ENCODE data around the gene DIAPH3. TPM values are rescaled to one million over a fixed set of nuclear protein-coding genes. Genes with fewer than 3 reads are reported as not detected.

The DIAPH3 gene
- total and polyA plus RNA-seq, 2 of the 4 experiments (the other 2 are of a cell fraction) = 8.9 to 9.3 TPM

DNA sequence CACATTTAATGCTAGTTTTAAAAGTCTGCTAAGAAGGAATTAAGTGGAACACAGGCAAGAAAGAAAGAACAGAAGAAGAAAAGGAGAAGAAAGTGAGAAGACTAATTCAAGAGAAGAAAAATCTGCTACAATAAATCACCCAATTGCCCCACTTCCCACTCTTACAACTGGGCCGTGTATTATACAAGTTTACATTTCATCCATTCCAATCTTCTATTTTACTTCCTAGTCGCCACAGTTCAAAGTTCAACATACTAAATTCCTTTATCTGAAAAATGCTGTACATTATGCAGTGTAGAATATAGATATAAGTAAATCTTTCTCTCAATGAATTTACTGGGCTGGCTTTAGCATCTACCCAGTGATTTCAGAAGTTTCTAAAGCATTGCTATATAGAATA is 328.2 kb downstream of the DIAPH3 start:
- H3K18ac ChIP-seq (ENCODE audit: low read depth, low read length) = no peak overlapping the region
- TF ChIP-seq CHD1 (IDR thresholded peaks at IDR 0.05; ENCODE audit: low read depth, low read length) (no peak), CTCF (conservative IDR thresholded peaks at IDR 0.05; ENCODE audit: low read depth, low read length) (no peak), RFX5 (IDR thresholded peaks at IDR 0.05; ENCODE audit: low read depth, low read length) (no peak), POLR2A (IDR thresholded peaks at IDR 0.05; ENCODE audit: low read depth, low read length) (no peak), MAFK (IDR thresholded peaks at IDR 0.05; ENCODE audit: low read depth, low read length) (no peak), FOS (IDR thresholded peaks at IDR 0.05; ENCODE audit: low read depth, low read length) (no peak), MAZ (IDR thresholded peaks at IDR 0.05; ENCODE audit: borderline replicate concordance, low read depth, low read length) (no peak), RCOR1 (IDR thresholded peaks at IDR 0.05; ENCODE audit: insufficient replicate concordance, low read length) (no peak)

More for the DNA sequence above, 328.2 kb downstream of the DIAPH3 start:
- ChIA-PET CTCF (no interaction called here), POLR2A (ENCODE audit: unreplicated experiment) (no interaction called here)
- Histone ChIP-seq H3K14ac (replicated peaks; ENCODE audit: low read depth, low read length) (no peak overlapping the region), H3K4ac (ENCODE audit: low read depth, low read length) (no peak overlapping the region), H4K8ac (ENCODE audit: low read depth in 2 of 2, low read length in 2 of 2) (no peak overlapping the region), H2BK120ac (ENCODE audit: low read depth, low read length) (no peak overlapping the region), H2AK9ac (replicated peaks; ENCODE audit: low read depth, low read length, poor library complexity) (no peak overlapping the region), H3K56ac (ENCODE audit: extremely low read depth, insufficient read depth, low read length) (no peak overlapping the region), H3K9me3 (ENCODE audit: control insufficient read depth, insufficient read depth, low read length) (no peaks in the 10 kb centered on the region), H2AFZ (replicated peaks; ENCODE audit: low read length, poor library complexity) (no peak overlapping the region), H3K9me1 (ENCODE audit: insufficient read depth, low read length) (no peaks in the 10 kb centered on the region), H2BK15ac (ENCODE audit: low read depth, low read length) (no peak overlapping the region), H4K91ac (ENCODE audit: insufficient read depth, low read depth, low read length) (no peak overlapping the region), H2BK20ac (ENCODE audit: low read depth, low read length) (no peak overlapping the region), H3K36me3 (ENCODE audit: control insufficient read depth, insufficient read depth, low read length) (no peaks in the 10 kb centered on the region), H3K27me3 (ENCODE audit: control insufficient read depth, insufficient read depth, low read length) (no peaks in the 10 kb centered on the region), H3K4me1 (ENCODE audit: control insufficient read depth, insufficient read depth, low read length) (peaks cover 2% of the 10 kb centered on the region; the same call in 1 of the 2 replicates), H3K79me1 (ENCODE audit: low read depth in 1 of 2, low read length in 2 of 2) (no peaks in the 10 kb centered on the region), H2BK5ac (ENCODE audit: low read depth, low read length, poor library complexity, severe bottlenecking) (no peak overlapping the region), H3K27ac (ENCODE audit: insufficient read depth, low read length) (no peak overlapping the region), H3K4me3 (ENCODE audit: insufficient read depth, low read depth, low read length) (no peak overlapping the region), H3K4me2 (ENCODE audit: low read depth, low read length) (peak overlapping the region; percentile 17; the same call in 1 of the 2 replicates), H4K5ac (ENCODE audit: low read depth, low read length) (no peak overlapping the region), H2AK5ac (ENCODE audit: low read depth, low read length) (no peak overlapping the region), H4K20me1 (ENCODE audit: insufficient read depth, low read length) (no peaks in the 10 kb centered on the region), H3K9ac (ENCODE audit: low read depth, low read length) (no peak overlapping the region), H3K23ac (ENCODE audit: low read depth, low read length) (no peak overlapping the region)
- intact Hi-C loops (cut with micrococcal nuclease) (no loop called here), in situ Hi-C loops (cut with MboI; ENCODE audit: low sequenced_read_pairs) (no loop called here), dilution Hi-C loops (cut with HindIII; ENCODE audit: low sequenced_read_pairs, unreplicated experiment) (no loop called here)
- peak; percentile 46; the same call in 1 of the 2 replicates for ATAC-seq (ENCODE audit: low read depth)
- no TSS peak for BruUV-seq (replicated peaks)
- WGBS, 2 experiments (ENCODE audit: extremely low coverage in 2 of 2, insufficient read length in 1 of 2) = no CpG with 5 or more reads among the region's 2 CpGs
- DNase-seq = no peak
